Tibial artery (tissue), 4 donors: ENCODE data around the gene CTDNEP1.
A peak's percentile ranks its signal among the peaks of the same experiment; 100 is the strongest.

Experiments used
- DNase-seq, 2 donors: peaks; one replicate each; pipeline ENCODE4 v3.0.0-alpha.2; 2019
- H3K27ac ChIP-seq, 2 donors: fragments of 200-600 bp; sonication (generic) in 1 of 2; 1 replicate in 1 of 2; 2 replicates in 1 of 2; pipeline ENCODE4 v1.5.1; 2018 to 2019; ENCODE audit warnings: mild to moderate bottlenecking in 1 of 2
- H3K27me3 ChIP-seq, 2 donors: fragments of 200-600 bp; sonication (generic) in 1 of 2; one replicate each; pipeline versions ENCODE4 v1.5.1 to v1.6.0; 2016 to 2019
- H3K36me3 ChIP-seq, 3 donors: fragments of 200-600 bp; sonication (generic) in 2 of 3; one replicate each; pipeline ENCODE4 v1.5.1; 2016 to 2019; ENCODE audit warnings: mild to moderate bottlenecking in 2 of 3
- H3K4me1 ChIP-seq, 4 donors: fragments of 200-600 bp; sonication (generic) in 2 of 4; 1 replicate in 3 of 4; 2 replicates in 1 of 4; pipeline ENCODE4 v1.5.1; 2016 to 2019
- H3K4me3 ChIP-seq, 2 donors: fragments of 200-600 bp; sonication (generic) in 1 of 2; 1 replicate in 1 of 2; 2 replicates in 1 of 2; pipeline ENCODE4 v1.5.1; 2018 to 2019; ENCODE audit warnings: mild to moderate bottlenecking in 2 of 2
- H3K9me3 ChIP-seq, 3 donors: fragments of 200-600 bp; sonication (generic) in 1 of 3; one replicate each; pipeline ENCODE4 v1.5.1; 2016 to 2019
- CTCF ChIP-seq, 2 experiments: fragments of 200-600 bp in 1 of 2; fragments of 450-650 bp in 1 of 2; IDR thresholded peaks; one replicate each; pipeline ENCODE4 v1.5.1; 2017 to 2019; ENCODE audit warnings: antibody characterized with exemption in 2 of 2, mild to moderate bottlenecking in 1 of 2, moderate library complexity in 1 of 2
- intact Hi-C: fragments of 100-400 bp; cut with DNase I; formaldehyde crosslinking; loops from one replicate; pipeline ENCODE4 v1.15.0; 2023; ENCODE audit warnings: low total_unique reads

The CTDNEP1 gene

GRCh38 chr17:7234083-7234951 is 17.2 kb downstream of the CTDNEP1 start, which contains the start of gene DVL2:
DVL2 (minus strand) TSS chr17:7234517; CDS start chr17:7234262, 255 bp downstream.
- Histone ChIP-seq H3K27me3 (no peaks in the 10 kb centered on the region), H3K36me3 (peaks cover 11 to 32% (median 25%) of the 10 kb centered on the region in 3 donors), H3K27ac (peak within 1 kb of the TSS; percentile 81 to 88), H3K4me1 (peaks cover 0 to 53% (median 33%) of the 10 kb centered on the region in 4 donors), H3K4me3 (peak within 1 kb of the TSS; percentile 78 to 92), H3K9me3 (no peaks in the 10 kb centered on the region)
- TF ChIP-seq CTCF (IDR thresholded peaks at IDR 0.05) = peak in 1 of 2 experiments; percentile 15
- peak; percentile 95 to 98 for DNase-seq
- intact Hi-C loops = no loop called here

- Histone ChIP-seq H3K4me1 (peaks cover 0 to 53% (median 33%) of the 10 kb centered on the region in 4 donors), H3K27me3 (no peaks in the 10 kb centered on the region), H3K9me3 (no peaks in the 10 kb centered on the region), H3K4me3 (peak overlapping the region; percentile 78 to 92), H3K36me3 (peaks cover 15 to 38% (median 31%) of the 10 kb centered on the region in 3 donors), H3K27ac (peak overlapping the region; percentile 81 to 88)
- no peak for DNase-seq
- intact Hi-C loops = no loop called here
- TF ChIP-seq CTCF (IDR thresholded peaks at IDR 0.05) = no peak
Measured at GRCh38 chr17:7233701-7234082, 17.8 kb downstream of the CTDNEP1 start.

- no peaks in the 10 kb centered on the region for H3K27me3 ChIP-seq
- H3K27ac ChIP-seq = no peak overlapping the region
- no peaks in the 10 kb centered on the region for H3K9me3 ChIP-seq
- DNase-seq = no peak
- peaks cover 0 to 46% (median 28%) of the 10 kb centered on the region in 4 donors for H3K4me1 ChIP-seq
- peaks cover 26 to 54% (median 47%) of the 10 kb centered on the region in 3 donors for H3K36me3 ChIP-seq
- intact Hi-C loops = no loop called here
- no peak for TF ChIP-seq CTCF (IDR thresholded peaks at IDR 0.05)
- no peak overlapping the region for H3K4me3 ChIP-seq
Measured at GRCh38 chr17:7232114-7232513, 19.4 kb downstream of the CTDNEP1 start.

- DNase-seq = no peak
- TF ChIP-seq CTCF (IDR thresholded peaks at IDR 0.05) = no peak
- intact Hi-C loops = no loop called here
- Histone ChIP-seq H3K9me3 (no peaks in the 10 kb centered on the region), H3K4me3 (no peak overlapping the region), H3K4me1 (peaks cover 0 to 30% (median 19%) of the 10 kb centered on the region in 4 donors), H3K36me3 (peaks cover 43 to 62% (median 59%) of the 10 kb centered on the region in 3 donors), H3K27me3 (no peaks in the 10 kb centered on the region), H3K27ac (no peak overlapping the region)
Measured at GRCh38 chr17:7229504-7229903, 22.0 kb downstream of the CTDNEP1 start.

GRCh38 chr17:7228920-7229319 is 22.6 kb downstream of the CTDNEP1 start:
- Histone ChIP-seq H3K4me1 (peaks cover 0 to 30% (median 19%) of the 10 kb centered on the region in 4 donors), H3K36me3 (peaks cover 49 to 68% (median 65%) of the 10 kb centered on the region in 3 donors), H3K27me3 (no peaks in the 10 kb centered on the region), H3K9me3 (no peaks in the 10 kb centered on the region), H3K27ac (no peak overlapping the region), H3K4me3 (no peak overlapping the region)
- TF ChIP-seq CTCF (IDR thresholded peaks at IDR 0.05) = no peak
- intact Hi-C loops = no loop called here
- no peak for DNase-seq
